SK-N-SH (cell line): Measurements from ENCODE around the gene RSU1. TPM values are rescaled to one million over a fixed set of nuclear protein-coding genes. Genes with fewer than 3 reads are reported as not detected.

ENCODE experiments used
- CTCF ChIA-PET: fragments of 300-600, 350-600 bp; formaldehyde crosslinking; extraction: SDS; loops from one replicate; lab custom pipeline; 2021; lab: Yijun Ruan, JAX
- POLR2A ChIA-PET: fragments of 350-600 bp; sonication (Branson Sonifier 250); formaldehyde crosslinking; extraction: SDS; loops from one replicate; lab custom pipeline; 2020; ENCODE audit warnings: antibody characterized with exemption, inconsistent platforms; lab: Yijun Ruan, JAX
- DNase-seq: peaks from one replicate; pipeline ENCODE4 v3.0.0; 2012
- H2AFZ ChIP-seq: fragments of 200-600 bp; sonication (generic); 2 replicates; pipeline ENCODE4 v1.8.1; 2016; ENCODE audit warnings: antibody characterized with exemption, mild to moderate bottlenecking, low read depth
- H3F3A ChIP-seq: fragments of 200-600 bp; sonication (generic); replicated peaks from 2 replicates; pipeline ENCODE3; 2016; ENCODE audit warnings: antibody characterized with exemption, mild to moderate bottlenecking; ENCODE audit not compliant: insufficient read depth
- H3K27ac ChIP-seq, 2 experiments: fragments of 200-500 bp in 1 of 2; fragments of 200-600 bp in 1 of 2; sonication (Bioruptor generic) in 1 of 2; sonication (generic), shearing (Covaris generic) in 1 of 2; 2 replicates each; pipeline versions ENCODE4 v1.5.1 to v1.6.1; 2014 to 2016; ENCODE audit warnings: low read depth in 2 of 2, inconsistent platforms in 1 of 2, low read length in 1 of 2, mild to moderate bottlenecking in 1 of 2, mixed read lengths in 1 of 2
- H3K27me3 ChIP-seq: fragments of 200-600 bp; sonication (generic), shearing (Covaris generic); 2 replicates; pipeline ENCODE4 v1.6.1; 2016; ENCODE audit warnings: mixed run types; ENCODE audit not compliant: insufficient read depth
- H3K36me3 ChIP-seq, 2 experiments: fragments of 200-500 bp in 1 of 2; fragments of 200-600 bp in 1 of 2; sonication (Bioruptor generic) in 1 of 2; sonication (generic) in 1 of 2; replicated peaks in 1 of 2; 2 replicates each; pipeline versions ENCODE3 to v1.5.1; 2014 to 2016; ENCODE audit warnings: low read length in 1 of 2, mild to moderate bottlenecking in 1 of 2; ENCODE audit not compliant: insufficient read depth in 2 of 2, control insufficient read depth in 1 of 2
- H3K4me1 ChIP-seq, 2 experiments: fragments of 200-500 bp in 1 of 2; fragments of 200-600 bp in 1 of 2; sonication (Bioruptor generic) in 1 of 2; sonication (generic), shearing (Covaris generic) in 1 of 2; 2 replicates each; pipeline versions ENCODE4 v1.5.1 to v1.6.1; 2014 to 2016; ENCODE audit warnings: low read depth in 1 of 2, low read length in 1 of 2, mixed run types in 1 of 2; ENCODE audit not compliant: insufficient read depth in 2 of 2, control insufficient read depth in 1 of 2
- H3K4me2 ChIP-seq: fragments of 200-600 bp; sonication (generic), shearing (Covaris generic); 2 replicates; pipeline ENCODE4 v1.6.1; 2017; ENCODE audit warnings: mixed run types
- H3K4me3 ChIP-seq, 2 experiments: fragments of 200-500 bp in 1 of 2; fragments of 200-600 bp in 1 of 2; sonication (Bioruptor generic) in 1 of 2; sonication (generic), shearing (Covaris generic) in 1 of 2; 2 replicates each; pipeline versions ENCODE4 v1.5.1 to v1.8.1; 2014 to 2016; ENCODE audit warnings: low read depth in 2 of 2, inconsistent platforms in 1 of 2, low read length in 1 of 2, mild to moderate bottlenecking in 1 of 2, mixed read lengths in 1 of 2, moderate library complexity in 1 of 2
- H3K79me2 ChIP-seq: fragments of 200-600 bp; sonication (generic); 2 replicates; pipeline ENCODE4 v1.8.1; 2017; ENCODE audit warnings: mild to moderate bottlenecking; ENCODE audit not compliant: insufficient read depth
- H3K9ac ChIP-seq: fragments of 200-600 bp; sonication (generic); 2 replicates; pipeline ENCODE4 v1.6.1; 2017; ENCODE audit warnings: mixed run types
- H3K9me2 ChIP-seq: fragments of 200-600 bp; sonication (generic); 2 replicates; pipeline ENCODE4 v1.6.1; 2017; ENCODE audit warnings: mixed run types
- H3K9me3 ChIP-seq: fragments of 200-600 bp; sonication (generic); 2 replicates; pipeline ENCODE4 v1.6.1; 2017; ENCODE audit warnings: mixed run types, mild to moderate bottlenecking, moderate library complexity
- H4K20me1 ChIP-seq: fragments of 200-600 bp; sonication (generic); 2 replicates; pipeline ENCODE4 v1.6.1; 2017; ENCODE audit warnings: mild to moderate bottlenecking, mixed run types; ENCODE audit not compliant: insufficient read depth
- CHD2 ChIP-seq: fragments of 150-350 bp; IDR thresholded peaks from 2 replicates; pipeline ENCODE4 v1.6.1; 2018; ENCODE audit warnings: low read length; ENCODE audit not compliant: partially characterized antibody
- CTCF ChIP-seq: fragments of 200-600 bp; sonication (generic); IDR thresholded peaks from 2 replicates; pipeline ENCODE4 v1.6.1; 2017; ENCODE audit warnings: antibody characterized with exemption, mild to moderate bottlenecking, moderate library complexity
- ELF1 ChIP-seq: IDR thresholded peaks from 2 replicates; pipeline ENCODE4 v1.4.0; 2012
- FOXJ3 ChIP-seq: sonication (generic); formaldehyde crosslinking; IDR thresholded peaks from 2 replicates; pipeline ENCODE4 v1.5.1; 2020; ENCODE audit warnings: mild to moderate bottlenecking, missing genetic modification reagents
- FOXM1 ChIP-seq: IDR thresholded peaks from 2 replicates; pipeline ENCODE4 v1.4.0; 2012; ENCODE audit warnings: low read depth, mild to moderate bottlenecking
- IRF3 ChIP-seq: fragments of 150-350 bp; IDR thresholded peaks from 2 replicates; pipeline ENCODE4 v1.6.1; 2016; ENCODE audit warnings: mild to moderate bottlenecking, low read depth, low read length
- JUND ChIP-seq: IDR thresholded peaks from 2 replicates; pipeline ENCODE4 v1.4.0; 2012
- MAX ChIP-seq: IDR thresholded peaks from 2 replicates; pipeline ENCODE4 v1.4.0; 2012; ENCODE audit warnings: low read depth
- MEF2A ChIP-seq: IDR thresholded peaks from 2 replicates; pipeline ENCODE4 v1.4.0; 2012; ENCODE audit warnings: low read depth, borderline replicate concordance
- NFIC ChIP-seq: IDR thresholded peaks from 2 replicates; pipeline ENCODE4 v1.4.0; 2012; ENCODE audit warnings: borderline replicate concordance
- NRF1 ChIP-seq: IDR thresholded peaks from 2 replicates; pipeline ENCODE4 v1.6.1; 2012; ENCODE audit warnings: low read depth, mild to moderate bottlenecking, low read length
- RAD21 ChIP-seq: IDR thresholded peaks from 2 replicates; pipeline ENCODE4 v1.6.1; 2012; ENCODE audit warnings: mild to moderate bottlenecking, low read length
- RCOR1 ChIP-seq: fragments of 150-350 bp; IDR thresholded peaks from 2 replicates; pipeline ENCODE4 v1.6.1; 2017; ENCODE audit warnings: antibody characterized with exemption, low read length
- RFX5 ChIP-seq: IDR thresholded peaks from 2 replicates; pipeline ENCODE4 v1.6.1; 2012; ENCODE audit warnings: mild to moderate bottlenecking, improper control_type of control experiment, low read length
- SIN3A ChIP-seq: IDR thresholded peaks from 2 replicates; pipeline ENCODE4 v1.6.1; 2012; ENCODE audit warnings: low read depth, mild to moderate bottlenecking, low read length, moderate library complexity, borderline replicate concordance
- SMC3 ChIP-seq: IDR thresholded peaks from 2 replicates; pipeline ENCODE4 v1.6.1; 2012; ENCODE audit warnings: low read depth, low read length, improper control_type of control experiment
- TEAD4 ChIP-seq: IDR thresholded peaks from 2 replicates; pipeline ENCODE4 v1.4.0; 2012; ENCODE audit warnings: mild to moderate bottlenecking, borderline replicate concordance; ENCODE audit not compliant: insufficient read depth
- USF1 ChIP-seq: IDR thresholded peaks from 2 replicates; pipeline ENCODE4 v1.4.0; 2012; ENCODE audit warnings: low read depth, borderline replicate concordance
- USF2 ChIP-seq: fragments of 150-350 bp; IDR thresholded peaks from 2 replicates; pipeline ENCODE4 v1.6.1; 2017; ENCODE audit warnings: antibody characterized with exemption, low read length, low read depth, borderline replicate concordance
- YY1 ChIP-seq: IDR thresholded peaks from 2 replicates; pipeline ENCODE4 v1.4.0; 2012; ENCODE audit warnings: low read depth, mild to moderate bottlenecking
- WGBS: methylation state at CpG from one replicate; pipeline ENCODE4 v1.1.6; 2017; ENCODE audit warnings: low lambda C conversion rate; 5-methylcytosine and 5-hydroxymethylcytosine counted together
- polyA plus RNA-seq, 3 experiments: library from polyadenylated mRNA; depleted of rRNA; stranded (reverse); fragments of >200 nt; gene quantifications; 2 replicates each; pipeline ENCODE4 v1.2.3, GENCODE V29; 2012

Gene RSU1
- polyA plus RNA-seq, 1 of the 3 experiments (the other 2 are of a cell fraction) = 59.8 TPM

GRCh38 chr10:16857419-16857818 lies 40.2 kb upstream of the RSU1 start (continued):
- no peak for TF ChIP-seq IRF3
- no peak for TF ChIP-seq USF2
- TF ChIP-seq ELF1 = no peak
- peak; percentile 82; the same call in 1 of the 2 replicates for TF ChIP-seq TEAD4
- no peak for TF ChIP-seq RFX5
- TF ChIP-seq USF1 = no peak
- no peak for TF ChIP-seq SMC3
- TF ChIP-seq JUND = peak; percentile 67

GRCh38 chr10:16856567-16856966 lies 39.3 kb upstream of the RSU1 start:
- no peaks in the 10 kb centered on the region for H3K79me2 ChIP-seq
- DNase-seq = peak; percentile 49
- no peaks in the 10 kb centered on the region for H3K9me2 ChIP-seq
- 4% methylated on average over 4 of the region's 4 CpGs for WGBS
- H4K20me1 ChIP-seq = no peaks in the 10 kb centered on the region
- peak overlapping the region; percentile 57 for H3K9ac ChIP-seq
- H2AFZ ChIP-seq = peak overlapping the region; percentile 2; the same call in 1 of the 2 replicates
- H3K36me3 ChIP-seq = no peaks in the 10 kb centered on the region
- no peak overlapping the region for H3K4me3 ChIP-seq
- H3K27ac ChIP-seq = peak overlapping the region; percentile 80 to 98
- POLR2A ChIA-PET = interaction anchor here (0.9 kb wide), 2 partner anchors 345 to 373 kb away, joined by 3 read pairs; partner anchors contain the start of gene TRDMT1
- peaks cover 22 to 28% of the 10 kb centered on the region in 2 experiments; a peak in 3 of 4 replicates for H3K4me1 ChIP-seq
- no peaks in the 10 kb centered on the region for H3K27me3 ChIP-seq
- peaks cover 50% of the 10 kb centered on the region for H3F3A ChIP-seq
- H3K9me3 ChIP-seq = no peaks in the 10 kb centered on the region
- H3K4me2 ChIP-seq = peak overlapping the region; percentile 25
- CTCF ChIA-PET = interaction anchor here (0.6 to 4.2 kb wide), 12 partner anchors 8 to 400 kb away, joined by 3 to 30 read pairs (median 4); partner anchors contain the start of gene VIM
- TF ChIP-seq FOXM1 (peak; percentile 99), NRF1 (no peak), RFX5 (no peak), FOXJ3 (0 out of 2 replicates have a peak, but pooled peaks have one; percentile 57), MAX (peak; percentile 81), SIN3A (peak; percentile 79; the same call in 1 of the 2 replicates), RAD21 (peak; percentile 40), MEF2A (peak; percentile 94), CTCF (no peak), CHD2 (peak; percentile 46), IRF3 (no peak), NFIC (peak; percentile 96), YY1 (peak; percentile 34; the same call in 1 of the 2 replicates), USF1 (0 out of 2 replicates have a peak, but pooled peaks have one; percentile 21), TEAD4 (peak; percentile 100), RCOR1 (peak; percentile 76; the same call in 1 of the 2 replicates)
